Mucosa of gallbladder (tissue), 1 donor: Measurements from ENCODE around the gene FGF14. TPM values are rescaled to one million over a fixed set of nuclear protein-coding genes. Genes with fewer than 3 reads are reported as not detected.

ENCODE experiments used
- DNase-seq: peaks from one replicate; pipeline ENCODE4 v3.0.0-alpha.2; 2020; ENCODE audit warnings: low spot score
- total RNA-seq: library from RNA; stranded (reverse); gene quantifications from one replicate; pipeline ENCODE4 v1.2.1, GENCODE V29; 2021
- donor health status: DM: no; HTN: no; CAD: no.

The FGF14 gene
- total RNA-seq, 1 donor from 2014 or later = 1.5 TPM

GRCh38 chr13:101661839-101662238, 740.0 kb downstream of the FGF14 start:
- DNase-seq = no peak

Other genes with a start within 250 kb of the FGF14 start
- gene TPP2, start 194.9 kb upstream of the FGF14 start, total RNA-seq = 37.6 TPM